HCT116 (cell line): ENCODE data around the gene HSP90AA1. TPM values are rescaled to one million over a fixed set of nuclear protein-coding genes. Genes with fewer than 3 reads are reported as not detected.
A peak's percentile ranks its signal among the peaks of the same experiment; 100 is the strongest.
"Not testable (repeated sequence)": the region's sequence is repeated elsewhere in the genome, so short reads cannot be mapped to it uniquely, and the experiment has no call there.

Experiments
- ATAC-seq: fragments of 200-7000 bp; cut with Tn5 transposase; 2 replicates; pipeline ENCODE4 v1.9.1; 2020; ENCODE audit warnings: mild to moderate bottlenecking, moderate library complexity
- BruUV-seq: library from RNA; stranded (reverse); fragments of 400-500 nt; replicated peaks from 2 replicates; lab custom pipeline; 2021; lab: Mats Ljungman, UMichigan
- CTCF ChIA-PET: fragments of 300-600 bp; sonication (Branson Sonifier 250); formaldehyde crosslinking; loops from one replicate; lab custom pipeline; 2021; ENCODE audit warnings: antibody characterized with exemption; lab: Charles Lee
- POLR2A ChIA-PET: fragments of 300-600, 350-600 bp; sonication (Branson Sonifier 250); formaldehyde crosslinking; loops from one replicate; lab custom pipeline; 2021; ENCODE audit warnings: antibody characterized with exemption; lab: Charles Lee
- RAD21 ChIA-PET, 2 experiments: fragments of 300-600 bp; sonication (Branson Sonifier 250); formaldehyde crosslinking; loops; one replicate each; lab custom pipeline; 2023; ENCODE audit warnings: low total read pairs in 2 of 2; ENCODE audit not compliant: uncharacterized antibody in 2 of 2, unreplicated experiment in 2 of 2, low non-redundant PET in 1 of 2; lab: Charles Lee
- DNase-seq: peaks from one replicate; pipeline ENCODE4 v3.0.0-alpha.2; 2010; ENCODE audit warnings: low read depth, low spot score
- H2AFZ ChIP-seq: fragments of 200-600 bp; shearing (Covaris generic), sonication (generic); 2 replicates; pipeline ENCODE4 v1.6.1; 2017; ENCODE audit warnings: low read depth, mixed run types, mixed read lengths, antibody characterized with exemption, low read length; ENCODE audit not compliant: poor library complexity, severe bottlenecking
- H3K27ac ChIP-seq: 2 replicates; pipeline ENCODE4 v1.5.1; 2012; ENCODE audit warnings: low read depth, low read length
- H3K27me3 ChIP-seq: fragments of 200-600 bp; sonication (generic); 2 replicates; pipeline ENCODE4 v1.6.1; 2016; ENCODE audit warnings: mixed run types, low read length, mixed read lengths; ENCODE audit not compliant: insufficient read depth
- H3K36me3 ChIP-seq, 2 experiments: fragments of 200-500 bp in 1 of 2; fragments of 200-600 bp in 1 of 2; sonication (Bioruptor generic) in 1 of 2; sonication (generic) in 1 of 2; 2 replicates each; pipeline versions ENCODE4 v1.5.1 to v1.6.1; 2014 to 2016; ENCODE audit warnings: low read length in 2 of 2, inconsistent platforms in 1 of 2, mixed read lengths in 1 of 2, mixed run types in 1 of 2; ENCODE audit not compliant: insufficient read depth in 2 of 2, control insufficient read depth in 1 of 2
- H3K4me1 ChIP-seq, 2 experiments: fragments of 200-600 bp in 1 of 2; sonication (generic) in 1 of 2; 2 replicates each; pipeline versions ENCODE4 v1.5.1 to v1.6.1; 2012 to 2017; ENCODE audit warnings: low read length in 2 of 2, inconsistent platforms in 1 of 2, mild to moderate bottlenecking in 1 of 2, mixed read lengths in 1 of 2, mixed run types in 1 of 2, moderate library complexity in 1 of 2; ENCODE audit not compliant: insufficient read depth in 2 of 2, control insufficient read depth in 1 of 2
- H3K4me2 ChIP-seq: fragments of 200-600 bp; sonication (generic); 2 replicates; pipeline ENCODE4 v1.6.1; 2017; ENCODE audit warnings: mixed run types, low read length, mixed read lengths
- H3K4me3 ChIP-seq, 2 experiments: fragments of 200-600 bp in 1 of 2; sonication (generic) in 1 of 2; replicated peaks in 1 of 2; 2 replicates each; pipeline ENCODE4 v1.5.1; 2011 to 2016; ENCODE audit warnings: low read length in 2 of 2, control low read depth in 1 of 2, low read depth in 1 of 2, mild to moderate bottlenecking in 1 of 2, mixed read lengths in 1 of 2, mixed run types in 1 of 2
- H3K79me2 ChIP-seq: fragments of 200-600 bp; sonication (generic); 2 replicates; pipeline ENCODE4 v1.6.1; 2017; ENCODE audit warnings: mild to moderate bottlenecking, mixed run types, low read length, moderate library complexity, mixed read lengths; ENCODE audit not compliant: insufficient read depth
- H3K9ac ChIP-seq: fragments of 200-600 bp; sonication (generic); 2 replicates; pipeline ENCODE4 v1.6.1; 2016; ENCODE audit warnings: low read length, mixed read lengths
- H3K9me2 ChIP-seq: fragments of 200-600 bp; sonication (generic), shearing (Covaris generic); 2 replicates; pipeline ENCODE4 v1.6.1; 2017; ENCODE audit warnings: mixed run types, mild to moderate bottlenecking, moderate library complexity; ENCODE audit not compliant: insufficient read depth
- H3K9me3 ChIP-seq, 2 experiments: fragments of 200-500 bp in 1 of 2; fragments of 200-600 bp in 1 of 2; sonication (Bioruptor generic) in 1 of 2; sonication (generic) in 1 of 2; 2 replicates each; pipeline ENCODE4 v1.6.1; 2014 to 2017; ENCODE audit warnings: low read length in 2 of 2, mixed read lengths in 2 of 2, inconsistent platforms in 1 of 2, low read depth in 1 of 2, mild to moderate bottlenecking in 1 of 2, mixed run types in 1 of 2, moderate library complexity in 1 of 2; ENCODE audit not compliant: control insufficient read depth in 1 of 2, insufficient read depth in 1 of 2
- H4K20me1 ChIP-seq: fragments of 200-600 bp; sonication (generic), shearing (Covaris generic); 2 replicates; pipeline ENCODE4 v1.6.1; 2017; ENCODE audit warnings: mixed run types, mild to moderate bottlenecking, moderate library complexity; ENCODE audit not compliant: insufficient read depth
- EZH2 ChIP-seq: fragments of 200-600 bp; sonication (generic); IDR thresholded peaks from 2 replicates; pipeline ENCODE4 v1.6.1; 2017; ENCODE audit warnings: antibody characterized with exemption, mixed run types
- SRF ChIP-seq: IDR thresholded peaks from 2 replicates; pipeline ENCODE4 v1.6.1; 2012; ENCODE audit warnings: low read depth
- TCF7L2 ChIP-seq: IDR thresholded peaks from 2 replicates; pipeline ENCODE4 v1.7.0; 2011; ENCODE audit warnings: borderline replicate concordance, inconsistent platforms; ENCODE audit not compliant: insufficient read depth, insufficient read length; ENCODE audit errors: extremely low read depth
- ZNF274 ChIP-seq: fragments of 200-500 bp; sonication (Bioruptor generic); IDR thresholded peaks from 2 replicates; pipeline ENCODE4 v1.6.1; 2014; ENCODE audit warnings: mild to moderate bottlenecking, low read depth, low read length, inconsistent platforms
- intact Hi-C: fragments of 100-400 bp; cut with micrococcal nuclease; formaldehyde crosslinking; loops from 2 replicates; pipeline ENCODE4 v1.10.0; 2022
- total RNA-seq: library from RNA; stranded (reverse); gene quantifications from one replicate; pipeline ENCODE4 v1.2.1, GENCODE V29; 2021; ENCODE audit not compliant: unreplicated experiment
- TF ChIP-seq, protein P1 (sequence below): IDR thresholded peaks from 2 replicates; pipeline ENCODE4 v1.6.1; 2011; ENCODE audit warnings: mild to moderate bottlenecking, low read length, moderate library complexity; ENCODE audit not compliant: insufficient replicate concordance; ENCODE audit errors: extremely low read depth

Gene HSP90AA1
- total RNA-seq, 1 experiment from 2014 or later = 1,380 TPM

DNA sequence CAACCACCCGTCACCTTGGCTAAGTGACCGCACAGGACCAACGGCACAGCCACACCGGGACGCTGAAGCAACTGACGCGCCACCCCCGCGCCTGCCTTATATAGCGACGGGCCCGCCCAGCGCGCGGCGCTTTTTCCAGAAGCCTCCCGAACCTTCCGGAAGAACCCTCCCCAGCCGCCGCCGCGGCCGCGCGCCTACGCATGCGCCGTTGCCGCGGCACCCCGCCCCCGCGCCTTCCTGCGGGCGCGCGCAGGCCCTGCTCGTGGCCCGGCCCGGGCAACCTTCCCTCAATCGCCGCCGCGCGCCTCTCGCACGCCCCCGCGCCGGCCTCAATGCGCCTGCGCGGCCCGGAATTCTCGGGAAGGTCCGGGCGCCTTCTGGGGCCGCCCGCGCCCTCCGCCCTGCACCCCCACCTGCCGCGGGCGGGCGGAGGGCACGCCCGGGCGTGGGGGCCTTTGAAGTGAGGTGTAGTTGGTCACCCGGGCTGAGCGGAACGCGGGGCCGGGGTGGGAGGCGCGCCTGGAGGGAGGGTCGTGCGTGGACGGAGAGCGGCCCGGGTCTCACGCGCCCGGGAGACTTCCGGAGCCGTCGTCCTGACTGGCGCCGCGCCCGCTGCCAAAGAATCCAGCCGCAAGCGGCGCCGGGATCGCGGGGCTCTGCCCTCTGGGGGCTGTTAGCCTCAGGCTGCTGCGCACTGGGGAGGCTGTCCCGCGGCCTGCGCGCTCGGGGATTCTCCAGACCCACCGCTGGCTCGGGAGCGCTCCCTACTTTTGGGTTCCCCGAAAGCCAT lies at the start of gene HSP90AA1 (continued):
- TF ChIP-seq, protein P1, sequence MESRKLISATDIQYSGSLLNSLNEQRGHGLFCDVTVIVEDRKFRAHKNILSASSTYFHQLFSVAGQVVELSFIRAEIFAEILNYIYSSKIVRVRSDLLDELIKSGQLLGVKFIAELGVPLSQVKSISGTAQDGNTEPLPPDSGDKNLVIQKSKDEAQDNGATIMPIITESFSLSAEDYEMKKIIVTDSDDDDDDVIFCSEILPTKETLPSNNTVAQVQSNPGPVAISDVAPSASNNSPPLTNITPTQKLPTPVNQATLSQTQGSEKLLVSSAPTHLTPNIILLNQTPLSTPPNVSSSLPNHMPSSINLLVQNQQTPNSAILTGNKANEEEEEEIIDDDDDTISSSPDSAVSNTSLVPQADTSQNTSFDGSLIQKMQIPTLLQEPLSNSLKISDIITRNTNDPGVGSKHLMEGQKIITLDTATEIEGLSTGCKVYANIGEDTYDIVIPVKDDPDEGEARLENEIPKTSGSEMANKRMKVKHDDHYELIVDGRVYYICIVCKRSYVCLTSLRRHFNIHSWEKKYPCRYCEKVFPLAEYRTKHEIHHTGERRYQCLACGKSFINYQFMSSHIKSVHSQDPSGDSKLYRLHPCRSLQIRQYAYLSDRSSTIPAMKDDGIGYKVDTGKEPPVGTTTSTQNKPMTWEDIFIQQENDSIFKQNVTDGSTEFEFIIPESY = no peak
- TF ChIP-seq EZH2 (no peak), TCF7L2 (peak; percentile 68), SRF (peak; percentile 85), ZNF274 (no peak)

DNA sequence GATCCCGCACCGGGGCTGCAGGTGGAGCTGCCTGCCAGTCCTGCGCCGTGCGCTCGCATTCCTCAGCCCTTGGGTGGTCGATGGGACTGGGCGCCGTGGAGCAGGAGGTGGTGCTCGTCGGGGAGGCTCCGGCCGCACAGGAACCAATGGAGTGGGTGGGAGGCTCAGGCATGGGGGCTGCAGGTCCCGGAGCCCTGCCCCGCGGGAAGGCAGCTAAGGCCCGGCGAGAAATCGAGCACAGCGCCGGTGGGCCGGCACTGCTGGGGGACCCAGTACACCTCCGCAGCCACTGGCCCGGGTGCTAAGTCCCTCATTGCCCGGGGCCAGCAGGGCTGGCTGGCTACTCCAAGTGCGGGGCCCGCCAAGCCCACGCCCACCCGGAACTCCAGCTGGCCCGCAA lies 48.6 kb upstream of the HSP90AA1 start:
- ATAC-seq, H3K27me3 ChIP-seq, H3K9ac ChIP-seq, RAD21 ChIA-PET, BruUV-seq, H4K20me1 ChIP-seq, H2AFZ ChIP-seq, H3K4me1 ChIP-seq, DNase-seq, H3K9me2 ChIP-seq, CTCF ChIA-PET, H3K4me3 ChIP-seq, POLR2A ChIA-PET, H3K27ac ChIP-seq, H3K4me2 ChIP-seq, H3K9me3 ChIP-seq, H3K36me3 ChIP-seq: not testable (repeated sequence)
- peaks cover 22% of the 10 kb centered on the region for H3K79me2 ChIP-seq
- intact Hi-C loops = loop anchor here (5.0 kb wide), 1 partner anchor 173 kb away; the partner anchor contains the start of gene DYNC1H1

DNA sequence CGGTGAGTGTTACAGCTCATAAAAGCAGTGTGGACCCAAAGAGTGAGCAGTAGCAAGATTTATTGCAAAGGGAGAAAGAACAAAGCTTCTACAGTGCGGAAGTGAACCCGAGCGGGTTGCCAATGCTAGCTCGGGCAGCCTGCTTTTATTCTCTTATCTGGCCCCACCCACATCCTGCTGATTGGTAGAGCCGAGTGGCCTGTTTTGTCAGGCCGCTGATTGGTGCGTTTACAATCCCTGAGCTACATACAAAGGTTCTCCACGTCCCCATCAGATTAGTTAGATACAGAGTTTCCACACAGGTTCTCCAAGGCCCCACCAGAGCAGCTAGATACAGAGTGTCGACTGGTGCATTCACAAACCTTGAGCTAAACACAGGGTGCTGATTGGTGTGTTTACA lies 47.9 kb upstream of the HSP90AA1 start:
- ATAC-seq, H3K36me3 ChIP-seq, H3K4me2 ChIP-seq, RAD21 ChIA-PET, CTCF ChIA-PET, H3K27ac ChIP-seq, H3K4me3 ChIP-seq, BruUV-seq, H3K9me3 ChIP-seq, H3K4me1 ChIP-seq, POLR2A ChIA-PET, H3K9me2 ChIP-seq, DNase-seq, H3K27me3 ChIP-seq, H2AFZ ChIP-seq, H4K20me1 ChIP-seq, H3K9ac ChIP-seq: not testable (repeated sequence)
- peaks cover 15% of the 10 kb centered on the region for H3K79me2 ChIP-seq
- intact Hi-C loops = loop anchor here (5.0 kb wide), 1 partner anchor 172 kb away; the partner anchor contains the start of gene DYNC1H1

DNA sequence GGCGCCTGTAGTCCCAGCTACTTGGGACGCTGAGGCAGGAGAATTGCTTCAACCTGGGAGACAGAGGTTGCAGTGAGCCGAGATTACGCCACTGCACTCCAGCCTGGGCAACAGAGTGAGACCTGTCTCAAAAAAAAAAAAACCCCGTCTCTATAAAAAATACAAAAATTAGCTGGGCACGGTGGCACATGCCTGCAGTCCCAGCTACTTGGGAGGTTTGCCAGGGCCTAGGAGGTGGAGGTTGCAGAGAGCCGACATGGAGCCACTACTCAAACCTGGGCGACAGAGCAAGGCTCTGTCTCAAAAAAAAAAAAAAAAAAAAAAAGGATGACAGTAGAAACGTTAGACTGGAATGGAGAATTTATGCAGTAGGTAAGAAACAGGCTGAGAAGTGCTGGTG lies 47.2 kb upstream of the HSP90AA1 start:
- POLR2A ChIA-PET, intact Hi-C loops: not testable (repeated sequence)

More for the DNA sequence above, 47.2 kb upstream of the HSP90AA1 start:
- H3K9me2 ChIP-seq, RAD21 ChIA-PET, H4K20me1 ChIP-seq, BruUV-seq, DNase-seq, H3K9me3 ChIP-seq, H3K9ac ChIP-seq, H3K4me2 ChIP-seq, H3K36me3 ChIP-seq, CTCF ChIA-PET, ATAC-seq, H3K27ac ChIP-seq, H3K4me3 ChIP-seq, H3K4me1 ChIP-seq, H3K27me3 ChIP-seq, H2AFZ ChIP-seq: not testable (repeated sequence)
- peaks cover 15% of the 10 kb centered on the region for H3K79me2 ChIP-seq
